HG03280 (cell line): Measurements from ENCODE around the gene ANKRD28.
A peak's percentile ranks its signal among the peaks of the same experiment; 100 is the strongest.
"Not testable (repeated sequence)": the region's sequence is repeated elsewhere in the genome, so short reads cannot be mapped to it uniquely, and the experiment has no call there.

ENCODE experiments used
- ATAC-seq: cut with Tn5 transposase; IDR thresholded peaks from one replicate; pipeline ENCODE4 v1.9.1; 2021; ENCODE audit warnings: mild to moderate bottlenecking, moderate library complexity; ENCODE audit not compliant: unreplicated experiment

The ANKRD28 gene

DNA sequence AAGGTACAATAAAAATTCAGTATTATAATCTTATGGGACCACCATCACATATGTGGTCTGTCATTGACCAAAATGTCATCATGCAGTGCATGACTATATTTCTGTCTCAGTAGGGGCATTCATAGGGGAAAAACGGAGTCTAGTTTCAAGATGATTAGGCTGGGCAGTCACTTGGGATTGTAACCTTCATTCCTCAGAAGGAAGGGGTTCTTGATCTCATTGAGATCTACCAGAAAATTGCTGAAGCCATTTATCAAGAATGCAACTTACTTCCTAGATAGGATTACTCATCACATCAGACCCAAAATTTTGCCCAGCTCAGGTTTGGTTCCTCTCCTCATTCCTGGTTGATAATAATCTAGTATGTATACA, 158.9 kb downstream of the ANKRD28 start:
- no peak for ATAC-seq

DNA sequence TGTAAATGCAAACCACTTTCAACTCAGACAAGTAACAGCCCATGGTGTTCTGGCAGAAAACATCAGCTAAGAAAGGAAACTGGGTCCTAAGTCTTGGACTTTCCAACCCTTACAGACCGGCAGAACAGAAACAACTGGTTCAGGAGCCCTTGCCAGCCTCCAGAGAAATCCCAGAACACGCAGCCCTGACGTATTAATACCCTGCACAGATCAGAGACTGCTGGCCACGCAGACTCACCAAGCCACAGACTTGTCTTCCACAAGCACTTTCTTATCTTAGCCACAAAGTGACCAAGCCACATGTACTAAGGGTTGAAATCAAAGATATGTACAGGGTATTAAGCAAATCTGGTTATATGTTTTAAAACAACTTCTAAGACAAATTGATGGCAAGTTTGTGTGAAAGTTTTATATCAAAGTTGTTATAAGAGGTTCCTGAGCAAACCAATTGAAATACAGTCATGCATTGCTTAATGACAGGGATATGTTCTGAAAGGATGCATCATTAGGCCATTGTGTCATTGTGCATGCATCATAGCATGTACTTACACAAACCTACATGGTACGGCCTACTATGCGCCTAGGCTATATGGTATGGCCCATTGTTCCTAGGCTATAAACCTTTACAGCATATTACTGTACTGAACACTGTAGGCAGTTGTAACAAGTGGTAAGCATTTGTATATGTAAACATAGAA, 159.4 kb downstream of the ANKRD28 start:
- no peak for ATAC-seq

DNA sequence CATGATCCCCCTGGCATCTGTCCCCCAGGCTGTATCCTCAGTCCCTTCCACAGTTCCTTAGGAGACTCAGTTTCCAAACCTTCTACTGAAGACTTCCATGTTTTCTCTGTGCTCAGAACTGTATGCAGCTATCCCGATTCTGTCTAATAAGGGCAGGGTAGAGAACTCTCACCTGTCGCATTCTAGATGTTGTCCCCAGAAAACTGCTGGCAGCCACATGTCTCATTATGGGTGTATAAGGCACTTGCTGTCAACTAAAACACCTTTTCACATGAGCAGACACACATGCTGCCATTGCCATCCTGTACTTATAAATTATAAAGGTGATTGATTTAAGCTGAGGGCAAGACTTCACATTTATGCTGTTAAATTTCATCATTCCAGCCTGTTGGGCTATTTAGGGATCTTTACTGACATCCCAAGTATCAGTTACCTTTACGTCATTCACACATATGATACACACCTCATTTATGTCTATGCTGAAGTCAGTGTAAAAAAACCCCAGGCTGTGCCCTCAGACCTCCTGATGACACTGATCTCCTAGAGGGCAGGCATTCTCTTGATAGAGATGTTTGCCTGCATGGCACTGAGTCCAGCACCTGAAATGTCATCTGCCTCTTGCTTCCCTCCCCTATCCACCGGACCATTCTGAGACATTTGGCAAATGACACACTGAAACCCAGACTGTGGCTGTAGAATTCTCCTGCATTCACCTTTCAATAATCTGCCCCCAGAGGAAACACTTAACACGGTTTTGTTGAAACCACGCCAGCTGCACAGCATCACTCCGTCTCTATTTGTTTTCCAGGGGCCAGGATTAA, 160.4 kb downstream of the ANKRD28 start:
- ATAC-seq, result no peak

DNA sequence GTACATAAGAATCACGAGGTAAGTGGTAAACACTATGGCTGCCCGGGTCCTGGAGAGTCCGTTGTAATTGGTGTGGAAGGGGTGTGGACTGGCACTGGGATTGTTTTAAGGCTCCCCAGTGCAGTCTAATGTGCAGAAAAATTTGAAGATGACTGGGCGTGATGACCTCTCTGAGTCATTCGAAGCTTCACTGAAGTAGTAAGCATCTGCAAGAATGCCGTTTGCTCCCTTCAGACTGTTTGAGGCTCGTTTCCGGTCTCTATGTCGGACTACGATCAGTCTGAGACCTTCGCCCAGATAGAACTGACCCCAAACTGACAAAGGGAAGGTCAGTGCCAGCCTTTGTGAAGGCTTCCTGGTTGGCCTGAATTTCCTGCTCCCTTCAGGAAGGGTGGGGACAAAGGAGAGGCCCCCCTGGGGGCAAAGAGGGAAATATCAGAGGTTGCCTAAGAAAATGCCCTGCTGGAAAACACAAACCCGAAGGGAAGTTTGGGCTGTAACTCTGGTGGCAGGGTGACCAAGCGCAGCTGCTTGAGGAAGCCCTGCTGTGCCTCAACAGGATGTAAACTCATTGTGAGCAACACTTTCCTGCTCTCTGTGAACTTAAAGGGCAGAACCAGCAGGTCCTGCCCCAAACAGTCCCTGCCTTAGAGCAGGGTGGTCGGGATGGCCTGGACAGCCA, 161.6 kb downstream of the ANKRD28 start:
- ATAC-seq, result peak; percentile 65

DNA sequence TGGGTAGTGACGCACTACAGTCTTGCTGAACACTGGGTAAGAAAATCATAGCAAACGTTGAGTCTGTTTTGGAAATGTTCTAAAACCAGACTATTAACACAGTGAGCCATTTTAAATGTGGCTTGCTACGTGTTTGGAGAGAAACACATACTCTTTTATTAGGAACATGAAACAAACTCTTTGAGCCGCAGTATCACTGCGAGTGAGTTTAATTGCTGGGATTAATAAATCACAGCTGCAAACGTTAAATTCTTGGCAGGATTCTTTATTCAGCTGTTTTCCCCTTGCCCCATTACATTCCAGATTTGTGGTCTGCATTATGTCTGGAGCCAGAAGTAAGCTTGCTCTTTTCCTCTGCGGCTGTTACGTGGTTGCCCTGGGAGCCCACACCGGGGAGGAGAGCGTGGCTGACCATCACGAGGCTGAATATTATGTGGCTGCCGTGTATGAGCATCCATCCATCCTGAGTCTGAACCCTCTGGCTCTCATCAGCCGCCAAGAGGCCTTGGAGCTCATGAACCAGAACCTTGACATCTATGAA, 162.6 kb downstream of the ANKRD28 start:
- ATAC-seq, result no peak

DNA sequence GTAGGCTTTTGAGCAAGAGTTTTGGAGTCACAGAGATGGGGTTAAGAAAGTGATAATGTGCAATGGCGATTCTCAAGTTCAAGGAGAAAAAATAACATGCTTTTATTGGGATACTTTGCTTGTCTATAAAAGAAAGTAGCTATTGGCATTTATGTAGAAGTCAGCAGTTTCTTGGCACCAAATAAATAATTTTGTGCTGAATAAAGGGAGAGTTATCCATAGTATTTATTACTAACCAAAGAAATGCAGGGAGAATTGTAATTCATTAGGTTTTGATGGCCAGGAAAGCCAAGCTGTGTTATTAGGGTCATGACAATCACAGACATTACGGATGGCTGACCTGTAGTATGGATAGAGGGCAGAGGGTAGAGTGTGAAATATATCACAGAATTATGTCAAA, 163.1 kb downstream of the ANKRD28 start:
- ATAC-seq, result no peak

DNA sequence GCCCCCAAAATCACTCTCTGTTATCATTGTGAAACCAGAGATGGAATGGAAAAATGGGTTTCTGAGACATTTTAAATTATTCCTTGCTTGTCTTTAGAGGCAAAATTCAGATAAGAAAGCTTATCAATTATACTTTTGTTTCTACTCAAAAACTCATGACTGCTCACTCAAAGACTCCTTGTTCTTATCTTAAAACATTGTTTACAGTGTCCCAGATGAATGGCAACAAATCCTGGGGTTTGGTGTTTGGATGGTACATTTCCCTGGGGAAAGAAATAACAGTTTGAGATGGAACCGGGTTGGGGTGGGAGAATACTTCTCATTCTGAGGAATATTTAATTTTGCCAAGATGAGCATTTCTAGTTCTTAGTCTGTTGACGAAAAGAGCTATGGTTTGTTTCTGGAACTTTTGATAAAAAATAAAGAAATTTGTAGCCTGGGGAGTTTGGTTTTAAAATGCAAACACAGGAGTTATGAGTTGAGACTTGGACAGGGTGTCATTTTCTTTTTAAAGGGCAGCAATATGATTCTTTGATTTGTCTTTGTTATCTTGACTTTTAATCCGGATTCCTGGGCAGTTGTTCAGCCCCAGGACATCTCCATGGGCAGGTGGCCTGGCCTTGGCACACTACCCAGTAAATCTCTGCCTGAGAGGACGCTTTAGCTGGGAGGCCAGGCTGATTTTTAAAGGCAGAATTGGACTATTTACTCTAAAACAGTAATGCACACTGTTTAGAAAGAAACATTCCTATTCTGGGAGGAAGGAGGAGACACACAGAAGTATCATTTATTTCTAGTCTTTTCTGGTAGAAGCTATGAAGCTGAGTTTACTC, 163.8 kb downstream of the ANKRD28 start:
- no peak for ATAC-seq

DNA sequence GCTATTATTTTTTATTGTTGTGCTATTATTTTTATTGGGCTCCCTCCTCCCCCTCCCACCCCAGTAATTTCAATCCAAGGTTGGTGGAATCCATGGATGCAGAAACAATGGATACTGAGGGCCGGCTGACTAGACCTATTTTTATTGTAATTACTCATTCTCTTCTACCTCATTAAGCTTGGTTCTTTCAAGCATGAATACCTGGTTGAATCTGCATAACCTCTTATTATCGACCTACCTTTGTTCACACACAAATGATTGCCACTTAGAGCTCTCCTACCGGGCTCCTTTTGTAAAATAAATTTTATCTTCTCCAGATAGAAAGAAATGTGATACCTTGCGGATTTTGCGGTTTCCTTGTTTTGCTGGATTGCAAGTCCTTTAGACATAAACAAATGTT, 164.6 kb downstream of the ANKRD28 start:
- no peak for ATAC-seq

DNA sequence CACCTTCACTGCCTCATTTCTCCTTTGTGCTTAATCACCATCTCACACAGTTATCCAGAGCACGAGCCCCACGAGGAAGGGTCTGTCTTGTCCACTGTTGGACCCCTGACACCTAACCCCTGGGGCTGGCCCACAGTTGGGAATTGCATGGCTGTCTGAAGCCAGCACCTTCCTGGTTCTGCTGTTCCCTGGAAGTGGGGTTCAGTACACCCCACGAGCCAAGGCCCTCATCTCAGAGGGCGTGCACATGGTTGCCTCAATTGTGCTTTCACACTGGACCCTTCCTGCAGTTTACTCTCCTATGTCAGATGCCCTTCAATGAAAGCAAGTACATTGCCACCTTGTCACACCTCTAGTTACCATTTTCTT, 165.6 kb downstream of the ANKRD28 start:
- no peak for ATAC-seq

DNA sequence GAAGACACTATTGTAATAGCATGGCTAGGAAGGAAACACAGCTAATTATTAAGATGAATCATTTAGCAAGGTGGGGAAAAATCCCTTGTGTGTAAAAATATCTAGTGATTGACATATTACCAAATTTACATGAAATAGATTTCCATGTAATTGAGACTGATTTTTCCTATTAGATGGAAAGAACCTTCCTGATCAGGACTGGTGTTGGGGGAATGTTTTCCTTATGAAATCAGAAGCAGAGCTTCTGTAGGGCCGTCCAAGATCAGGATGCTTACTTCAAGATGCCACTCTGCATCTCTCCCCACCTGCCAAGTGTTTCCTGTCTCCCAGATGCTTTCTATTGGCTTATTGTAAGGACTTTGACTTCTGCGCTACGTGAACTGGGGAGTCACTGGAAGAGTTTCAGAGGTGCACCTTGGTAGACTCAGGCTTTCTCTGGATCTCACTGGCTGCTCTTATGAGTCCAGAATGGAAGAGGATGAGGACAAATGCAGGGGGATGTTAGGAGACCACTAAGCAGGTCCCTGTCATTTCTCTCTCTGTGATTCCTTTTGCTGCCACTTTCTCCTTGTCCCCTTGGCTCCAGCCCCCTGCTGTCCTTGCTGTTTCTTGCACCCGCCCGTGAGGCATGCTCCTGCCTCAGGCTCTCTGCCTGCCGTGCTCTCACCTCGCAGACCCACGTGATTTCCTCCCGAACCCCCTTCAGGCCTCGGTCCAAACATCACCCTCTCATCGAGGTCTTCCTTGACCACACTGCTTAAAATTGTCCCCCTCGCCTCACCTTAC, 166.2 kb downstream of the ANKRD28 start:
- no peak for ATAC-seq

DNA sequence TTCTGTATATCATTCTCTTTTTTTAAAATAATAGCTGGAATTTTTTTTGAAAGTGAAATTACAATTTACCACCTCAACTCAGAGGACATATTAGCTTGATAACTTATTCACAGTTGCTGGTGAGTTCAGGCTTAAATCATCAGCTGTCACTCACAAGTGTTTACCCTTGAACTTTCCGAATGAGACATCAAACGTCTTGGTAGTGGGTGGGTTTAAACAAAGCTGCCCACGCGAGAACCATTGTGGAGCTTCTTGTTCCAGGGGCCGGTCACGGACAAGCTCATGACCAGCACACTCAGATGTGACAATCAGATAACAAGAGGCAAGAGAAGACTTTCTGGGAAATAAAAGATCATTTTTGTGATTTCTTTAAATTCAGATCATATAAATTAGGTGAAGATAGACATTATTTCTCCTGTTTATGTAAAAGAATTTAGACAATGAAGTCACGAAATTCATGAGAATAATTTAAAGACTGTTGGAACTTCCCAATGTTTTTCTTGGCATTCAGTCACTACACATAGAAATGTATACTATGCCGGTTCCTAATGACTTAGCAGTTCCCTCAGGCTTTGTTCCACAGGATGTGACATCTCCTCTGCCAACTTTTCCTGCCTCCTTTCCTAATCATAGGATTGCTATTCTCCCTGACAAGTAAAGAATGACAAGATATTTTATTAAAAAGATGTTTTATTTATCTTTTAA, 167.0 kb downstream of the ANKRD28 start:
- ATAC-seq, result peak; percentile 33

DNA sequence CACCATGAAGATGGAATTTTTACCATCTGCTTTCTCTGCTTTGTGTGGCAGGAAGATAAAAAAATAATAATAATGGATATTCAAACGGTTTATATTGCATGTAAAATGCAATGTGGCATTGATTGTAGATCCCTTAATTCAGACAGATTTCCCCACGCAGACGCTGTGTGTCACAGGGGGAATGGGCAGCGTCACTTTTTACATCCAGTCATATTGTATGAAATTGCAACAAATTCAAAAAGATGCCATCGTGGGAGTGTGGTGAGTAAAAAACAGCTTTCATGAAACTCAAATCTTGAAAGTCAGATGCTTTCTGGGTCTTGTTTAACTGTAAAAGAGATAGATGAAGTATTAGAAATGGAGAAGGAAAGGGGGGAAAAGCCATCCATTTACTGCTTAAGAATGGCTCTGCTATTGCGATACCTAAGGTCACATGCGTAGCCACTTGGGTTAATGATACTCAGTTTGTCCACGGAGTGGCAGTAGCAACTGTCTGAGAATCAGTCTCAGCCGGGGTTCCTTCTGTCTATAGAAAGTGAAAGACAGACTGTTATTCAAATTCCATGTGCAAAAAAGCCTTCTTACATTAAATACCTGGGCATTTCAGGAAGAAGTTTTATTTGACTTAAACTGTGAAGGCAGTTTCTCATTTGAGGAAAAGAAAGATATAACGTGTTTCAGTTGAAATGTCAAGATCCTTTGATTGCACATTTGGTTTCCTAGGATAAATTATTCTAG, 167.8 kb downstream of the ANKRD28 start:
- ATAC-seq, result peak; percentile 99

DNA sequence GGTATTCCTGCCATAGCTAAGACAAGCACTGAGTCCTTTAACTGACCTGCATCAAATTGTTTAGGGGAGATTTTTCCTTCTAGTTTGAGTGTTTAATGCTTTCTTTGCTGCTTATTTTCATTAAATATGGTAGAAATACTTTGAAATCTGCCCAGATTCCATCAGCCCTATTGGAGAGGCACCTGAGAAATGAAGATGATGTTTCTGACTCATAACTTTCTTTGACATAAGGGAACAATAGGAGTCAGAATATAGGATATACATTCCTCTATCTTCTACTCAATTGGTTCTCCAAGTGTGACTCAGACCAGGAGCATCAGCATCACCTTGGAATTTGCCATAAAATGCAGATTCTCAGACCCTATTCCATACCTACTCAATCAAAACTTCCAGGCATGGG, 168.8 kb downstream of the ANKRD28 start:
- no peak for ATAC-seq

DNA sequence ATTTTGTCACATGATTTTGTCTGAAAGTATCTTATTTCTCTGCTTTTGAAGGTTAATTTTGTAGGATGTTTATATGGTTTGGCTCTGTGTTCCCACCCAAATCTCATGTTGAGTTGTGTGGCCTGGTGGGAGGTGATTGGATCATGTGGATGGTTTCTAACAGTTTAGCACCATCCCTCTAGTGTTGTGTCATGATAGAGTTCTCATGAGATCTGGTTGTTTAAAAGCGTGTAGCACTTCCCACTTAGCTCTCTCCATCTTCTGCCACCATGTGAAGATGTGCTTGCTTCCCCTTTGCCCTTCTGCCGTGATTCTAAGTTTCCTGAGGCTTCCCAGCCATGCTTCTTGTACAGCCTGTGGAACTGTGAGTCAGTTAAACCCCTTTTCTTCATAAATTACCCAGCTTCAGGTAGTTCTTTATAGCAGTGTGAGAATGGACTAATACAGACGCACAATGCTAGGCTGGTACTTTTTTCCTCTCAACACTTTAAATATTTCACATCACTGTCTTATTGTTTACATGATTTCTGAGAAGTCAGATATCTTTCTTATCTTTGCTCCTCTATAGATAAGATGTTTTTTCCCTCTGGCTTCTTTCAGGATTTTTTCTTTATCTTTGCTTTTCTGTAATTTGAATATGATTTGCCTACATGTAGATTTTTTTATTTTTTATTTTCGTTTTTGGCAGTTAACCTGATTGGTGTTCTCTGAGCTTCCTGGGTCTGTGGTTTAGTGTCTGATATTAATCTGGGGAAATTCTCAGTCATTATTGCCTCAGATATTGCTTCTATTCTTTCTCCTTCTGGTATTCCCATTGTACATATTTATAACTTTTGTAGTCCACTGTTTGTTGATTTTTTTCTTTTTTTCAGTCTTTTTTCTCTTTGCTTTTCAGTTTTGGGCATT, 174.0 kb downstream of the ANKRD28 start:
- ATAC-seq, result no peak

DNA sequence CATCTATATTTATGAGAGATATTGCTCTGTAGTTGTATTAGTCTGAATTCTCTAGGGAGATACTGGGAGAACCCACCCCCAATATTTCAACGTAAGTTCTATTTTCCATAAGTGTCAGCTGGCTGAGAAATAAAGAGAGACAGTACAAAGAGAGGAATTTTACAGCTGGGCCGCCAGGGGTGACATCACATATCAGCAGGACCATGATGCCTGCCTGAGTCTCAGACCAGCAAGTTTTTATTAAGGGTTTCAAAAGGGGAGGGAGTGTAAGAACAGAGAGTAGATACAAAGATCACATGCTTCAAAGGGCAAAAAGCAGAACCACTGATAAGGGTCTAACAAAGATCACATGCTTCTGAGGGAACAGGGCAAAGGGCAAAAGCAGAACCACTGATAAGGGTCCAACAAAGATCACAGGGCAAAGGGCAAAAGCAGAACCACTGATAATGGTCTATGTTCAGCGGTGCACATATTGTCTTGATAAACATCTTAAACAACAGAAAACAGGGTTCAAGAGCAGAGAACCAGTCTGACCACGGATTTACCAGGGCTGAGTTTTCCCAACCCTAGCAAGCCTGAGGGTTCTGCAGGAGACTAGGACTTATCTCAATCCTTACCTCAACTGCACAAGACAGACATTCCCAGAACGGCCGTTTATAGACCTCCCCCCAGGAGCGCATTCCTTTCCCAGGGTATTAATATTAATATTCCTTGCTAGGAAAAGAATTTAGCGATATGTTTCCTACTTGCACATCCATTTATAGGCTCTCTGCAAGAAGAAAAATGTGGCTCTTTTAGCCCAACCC, 177.9 kb downstream of the ANKRD28 start:
- ATAC-seq, result not testable (repeated sequence)
